ENCODE measurements around the gene ARMC8.

- TF ChIP-seq CTCF (IDR thresholded peaks at IDR 0.05) = no peak
- no peak for TF ChIP-seq POLR2A (IDR thresholded peaks at IDR 0.05)
- no peak for TF ChIP-seq POLR2AphosphoS5 (IDR thresholded peaks at IDR 0.05)
- no peak for TF ChIP-seq EP300 (IDR thresholded peaks at IDR 0.05)
Measured at GRCh38 chr3:138314751-138315150, 127.7 kb downstream of the ARMC8 start.

Measured in stomach (tissue), 4 donors.